CD14-positive monocyte (primary cell): ENCODE measurements around the gene SRSF3. TPM values are rescaled to one million over a fixed set of nuclear protein-coding genes. Genes with fewer than 3 reads are reported as not detected.
"Not testable (repeated sequence)": the region's sequence is repeated elsewhere in the genome, so short reads cannot be mapped to it uniquely, and the experiment has no call there.

Experiments used
- DNase-seq, 3 donors: peaks; one replicate each; pipeline ENCODE4 v3.0.0-alpha.2; 2011 to 2022
- H2AFZ ChIP-seq: 2 replicates; pipeline ENCODE4 v1.6.0; 2012; ENCODE audit warnings: mild to moderate bottlenecking, low read depth, low read length, inconsistent platforms; ENCODE audit not compliant: insufficient read depth, poor library complexity, severe bottlenecking
- H3K27ac ChIP-seq, 2 donors: 1 replicate in 1 of 2; 2 replicates in 1 of 2; pipeline ENCODE4 v1.5.1; 2012 to 2013; ENCODE audit warnings: low read length in 2 of 2, control low read depth in 1 of 2, inconsistent platforms in 1 of 2, low read depth in 1 of 2, mild to moderate bottlenecking in 1 of 2
- H3K27me3 ChIP-seq, 2 donors: one replicate each; pipeline versions ENCODE4 v1.6.0 to v1.6.1; 2011 to 2013; ENCODE audit warnings: low read length in 2 of 2; ENCODE audit not compliant: control insufficient read depth in 2 of 2, insufficient read depth in 2 of 2
- H3K36me3 ChIP-seq, 2 donors: replicated peaks in 1 of 2; 1 replicate in 1 of 2; 2 replicates in 1 of 2; pipeline versions ENCODE4 v1.5.1 to v1.6.1; 2012 to 2013; ENCODE audit warnings: low read length in 2 of 2, control low read depth in 1 of 2, inconsistent platforms in 1 of 2, mild to moderate bottlenecking in 1 of 2; ENCODE audit not compliant: insufficient read depth in 2 of 2, control insufficient read depth in 1 of 2
- H3K4me1 ChIP-seq, 2 donors: 1 replicate in 1 of 2; 2 replicates in 1 of 2; pipeline versions ENCODE4 v1.5.1 to v1.6.1; 2012 to 2013; ENCODE audit warnings: low read length in 2 of 2, control low read depth in 1 of 2, inconsistent platforms in 1 of 2, mild to moderate bottlenecking in 1 of 2, moderate library complexity in 1 of 2; ENCODE audit not compliant: insufficient read depth in 2 of 2, control insufficient read depth in 1 of 2
- H3K4me2 ChIP-seq: replicated peaks from 2 replicates; pipeline ENCODE3; 2012; ENCODE audit warnings: low read length, moderate library complexity, mild to moderate bottlenecking; ENCODE audit not compliant: poor library complexity, severe bottlenecking; ENCODE audit errors: extremely low read depth
- H3K4me3 ChIP-seq, 3 experiments: fragments of 200-600 bp in 1 of 3; sonication (generic) in 1 of 3; replicated peaks in 1 of 3; 1 replicate in 2 of 3; 2 replicates in 1 of 3; pipeline ENCODE4 v1.5.1; 2011 to 2013; ENCODE audit warnings: low read length in 3 of 3, mild to moderate bottlenecking in 3 of 3, control low read depth in 2 of 3, low read depth in 2 of 3, inconsistent platforms in 1 of 3, moderate library complexity in 1 of 3
- H3K79me2 ChIP-seq: 2 replicates; pipeline ENCODE4 v1.6.0; 2012; ENCODE audit warnings: mild to moderate bottlenecking, control low read depth, inconsistent platforms, low read length, moderate library complexity; ENCODE audit not compliant: insufficient read depth
- H3K9ac ChIP-seq: 2 replicates; pipeline ENCODE4 v1.6.0; 2017; ENCODE audit warnings: low read length, mild to moderate bottlenecking; ENCODE audit not compliant: insufficient read depth, poor library complexity, severe bottlenecking
- H3K9me3 ChIP-seq, 2 donors: replicated peaks in 1 of 2; 1 replicate in 1 of 2; 2 replicates in 1 of 2; pipeline versions ENCODE4 v1.5.1 to v1.6.1; 2012 to 2013; ENCODE audit warnings: low read length in 2 of 2, control low read depth in 1 of 2; ENCODE audit not compliant: control insufficient read depth in 1 of 2, insufficient read depth in 1 of 2
- H4K20me1 ChIP-seq: 2 replicates; pipeline ENCODE4 v1.6.0; 2012; ENCODE audit warnings: mild to moderate bottlenecking, low read length, control low read depth, moderate library complexity; ENCODE audit not compliant: insufficient read depth
- H3K27ac Mint-ChIP-seq, 7 donors: one replicate each; pipeline ENCODE4 v1.8.0; 2020; ENCODE audit warnings: mild to moderate bottlenecking in 7 of 7, mixed read lengths in 7 of 7, moderate library complexity in 6 of 7, inconsistent platforms in 2 of 7
- H3K27me3 Mint-ChIP-seq, 3 donors: one replicate each; pipeline ENCODE4 v1.8.0; 2021 to 2022; ENCODE audit warnings: low read depth in 3 of 3, mild to moderate bottlenecking in 3 of 3, mixed read lengths in 3 of 3, moderate library complexity in 3 of 3, inconsistent platforms in 1 of 3
- H3K36me3 Mint-ChIP-seq, 2 donors: one replicate each; pipeline ENCODE4 v1.8.0; 2020; ENCODE audit warnings: mixed read lengths in 2 of 2, inconsistent platforms in 1 of 2, mild to moderate bottlenecking in 1 of 2
- H3K4me1 Mint-ChIP-seq: one replicate; pipeline ENCODE4 v1.8.0; 2020; ENCODE audit warnings: mild to moderate bottlenecking, mixed read lengths
- H3K4me3 Mint-ChIP-seq, 2 donors: one replicate each; pipeline ENCODE4 v1.8.0; 2020; ENCODE audit warnings: mild to moderate bottlenecking in 2 of 2, mixed read lengths in 2 of 2, moderate library complexity in 1 of 2
- H3K9me3 Mint-ChIP-seq, 7 donors: one replicate each; pipeline ENCODE4 v1.8.0; 2020 to 2022; ENCODE audit warnings: mixed read lengths in 7 of 7, mild to moderate bottlenecking in 6 of 7, moderate library complexity in 6 of 7, inconsistent platforms in 2 of 7
- CTCF ChIP-seq: fragments of 200-600 bp; IDR thresholded peaks from one replicate; pipeline ENCODE4 v1.8.0; 2022; ENCODE audit warnings: antibody characterized with exemption, mild to moderate bottlenecking
- WGBS: methylation state at CpG from one replicate; pipeline ENCODE4 v1.1.5; 2013; ENCODE audit warnings: missing lambda C conversion rate; ENCODE audit not compliant: insufficient coverage; 5-methylcytosine and 5-hydroxymethylcytosine counted together
- intact Hi-C, 2 donors: fragments of 100-400 bp; cut with micrococcal nuclease; formaldehyde crosslinking; loops; one replicate each; pipeline versions ENCODE4 v1.15.0 to v1.15.1; 2023
- polyA plus RNA-seq, 3 donors: library from polyadenylated mRNA; depleted of rRNA in 1 of 3; unstranded in 2 of 3; stranded (reverse) in 1 of 3; fragments of 300-500 nt in 2 of 3; fragments of >200 nt in 1 of 3; fragmentation: Illumina TruSeq in 2 of 3; gene quantifications; 1 replicate in 2 of 3; 2 replicates in 1 of 3; pipeline ENCODE4 v1.2.3, GENCODE V29; 2012 to 2021

The SRSF3 gene
- polyA plus RNA-seq, 3 donors: 293 to 341 (median 297) TPM

- Mint-ChIP-seq H3K4me3 (no peak overlapping the region), H3K9me3 (no peaks in the 10 kb centered on the region), H3K27ac (no peak overlapping the region), H3K4me1 (peaks cover 28% of the 10 kb centered on the region), H3K27me3 (peaks cover 0 to 4% (median 0%) of the 10 kb centered on the region in 3 donors), H3K36me3 (no peaks in the 10 kb centered on the region)
- no peak for TF ChIP-seq CTCF
- Histone ChIP-seq H3K27ac (no peak overlapping the region), H3K4me2 (no peak overlapping the region), H4K20me1 (no peaks in the 10 kb centered on the region), H2AFZ (no peak overlapping the region), H3K4me3 (no peak overlapping the region), H3K4me1 (peaks cover 25 to 28% of the 10 kb centered on the region in 2 donors), H3K9ac (no peak overlapping the region), H3K27me3 (no peaks in the 10 kb centered on the region), H3K79me2 (no peaks in the 10 kb centered on the region), H3K9me3 (no peaks in the 10 kb centered on the region), H3K36me3 (no peaks in the 10 kb centered on the region)
- no peak for DNase-seq
- intact Hi-C loops: no loop called here
- WGBS: 100% methylated on average over 1 of the region's 4 CpGs
These were observed 12.4 kb upstream of the SRSF3 start for GRCh38 chr6:36581716-36582115.

GRCh38 chr6:36586606-36587005, 7.6 kb upstream of the SRSF3 start:
- Histone ChIP-seq H3K27ac (no peak overlapping the region), H3K79me2 (no peaks in the 10 kb centered on the region), H3K27me3 (no peaks in the 10 kb centered on the region), H3K4me3 (no peak overlapping the region), H2AFZ (no peak overlapping the region), H3K9ac (no peak overlapping the region), H3K9me3 (no peaks in the 10 kb centered on the region), H4K20me1 (no peaks in the 10 kb centered on the region), H3K36me3 (no peaks in the 10 kb centered on the region), H3K4me2 (no peak overlapping the region), H3K4me1 (no peaks in the 10 kb centered on the region)
- peaks cover 3% of the 10 kb centered on the region for H3K4me1 Mint-ChIP-seq
- H3K36me3 Mint-ChIP-seq: no peaks in the 10 kb centered on the region
- no CpG with 5 or more reads among the region's 1 CpG for WGBS
- no peak for TF ChIP-seq CTCF
- H3K27me3 Mint-ChIP-seq: peaks cover 0 to 4% (median 4%) of the 10 kb centered on the region in 3 donors
- DNase-seq: no peak
- intact Hi-C loops: no loop called here
- H3K4me3 Mint-ChIP-seq: no peak overlapping the region
- no peak overlapping the region for H3K27ac Mint-ChIP-seq
- H3K9me3 Mint-ChIP-seq: no peaks in the 10 kb centered on the region

- DNase-seq, H3K27me3 Mint-ChIP-seq, H3K4me2 ChIP-seq, H3K27me3 ChIP-seq, H3K36me3 ChIP-seq, H3K27ac Mint-ChIP-seq, H3K4me3 ChIP-seq, H3K4me3 Mint-ChIP-seq, H2AFZ ChIP-seq, H3K27ac ChIP-seq, H3K9me3 Mint-ChIP-seq, H3K9ac ChIP-seq, intact Hi-C loops, H3K9me3 ChIP-seq, H3K36me3 Mint-ChIP-seq, H4K20me1 ChIP-seq: not testable (repeated sequence)
- Histone ChIP-seq H3K79me2 (peaks cover 11% of the 10 kb centered on the region), H3K4me1 (peaks cover 11 to 17% of the 10 kb centered on the region in 2 donors)
- peaks cover 12% of the 10 kb centered on the region for H3K4me1 Mint-ChIP-seq
- WGBS: 100% methylated on average over 5 of the region's 9 CpGs
These were observed 5.1 kb upstream of the SRSF3 start for GRCh38 chr6:36589025-36589400.
